RKO (cell line): ENCODE results near the gene KIRREL1.

Experiments used
- DNase-seq: peaks from one replicate; pipeline ENCODE4 v3.0.0-alpha.2; 2016; ENCODE audit warnings: low spot score

KIRREL1 gene

GRCh38 chr1:158007667-158008386, 14.4 kb downstream of the KIRREL1 start:
- DNase-seq = no peak

- no peak for DNase-seq
These were observed 15.2 kb downstream of the KIRREL1 start for GRCh38 chr1:158008630-158009029.

GRCh38 chr1:158011714-158012113, 18.3 kb downstream of the KIRREL1 start:
- no peak for DNase-seq

GRCh38 chr1:158013840-158014730, 20.6 kb downstream of the KIRREL1 start:
- DNase-seq = no peak

- DNase-seq = no peak
These were observed 21.4 kb downstream of the KIRREL1 start for GRCh38 chr1:158014731-158015320.

GRCh38 chr1:158016651-158017335, 23.3 kb downstream of the KIRREL1 start:
- no peak for DNase-seq

- no peak for DNase-seq
These were observed 24.6 kb downstream of the KIRREL1 start for GRCh38 chr1:158017800-158018595.

- DNase-seq = peak; percentile 90
These were observed 25.9 kb downstream of the KIRREL1 start for GRCh38 chr1:158019171-158019868.

DNA sequence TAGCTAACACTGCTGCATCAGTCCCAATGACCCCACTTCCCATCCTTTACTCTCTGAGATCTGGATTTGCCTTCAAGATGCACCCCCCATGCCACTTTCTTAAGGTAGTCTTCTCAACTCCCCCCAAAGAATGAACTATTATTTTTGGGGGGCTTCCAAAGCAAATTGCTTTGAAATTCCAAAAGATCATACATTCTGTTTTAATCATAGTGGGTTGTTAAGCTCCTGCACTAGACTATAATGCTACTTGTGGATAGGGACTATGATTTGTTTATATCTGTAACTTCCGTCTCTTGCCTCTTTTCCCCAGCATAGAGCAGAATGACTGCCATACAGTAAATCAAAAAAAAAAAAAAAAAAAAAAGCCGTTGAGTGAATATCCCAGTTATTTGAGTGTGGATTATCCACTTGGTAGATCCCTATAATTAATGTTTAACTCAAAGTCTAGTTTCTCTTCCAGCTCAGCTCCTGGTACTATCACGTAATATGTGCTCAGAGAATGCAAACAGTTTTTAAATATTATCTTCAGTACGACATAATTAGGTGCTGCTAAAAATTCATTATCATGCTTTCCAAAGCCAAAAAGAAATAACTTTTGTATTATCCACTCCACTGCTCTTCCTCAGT, 26.9 kb downstream of the KIRREL1 start:
- no peak for DNase-seq

- DNase-seq = no peak
These were observed 27.6 kb downstream of the KIRREL1 start for GRCh38 chr1:158020886-158021620.

- DNase-seq = no peak
These were observed 28.3 kb downstream of the KIRREL1 start for GRCh38 chr1:158021721-158022120.

- no peak for DNase-seq
These were observed 29.3 kb downstream of the KIRREL1 start for GRCh38 chr1:158022554-158023312.

GRCh38 chr1:158024737-158025136, 31.3 kb downstream of the KIRREL1 start:
- no peak for DNase-seq

- no peak for DNase-seq
These were observed 32.3 kb downstream of the KIRREL1 start for GRCh38 chr1:158025576-158026230.

GRCh38 chr1:158026651-158027050, 33.2 kb downstream of the KIRREL1 start:
- DNase-seq = no peak

- no peak for DNase-seq
These were observed 34.1 kb downstream of the KIRREL1 start for GRCh38 chr1:158027508-158027907.

GRCh38 chr1:158028969-158029368, 35.5 kb downstream of the KIRREL1 start:
- DNase-seq = no peak

- no peak for DNase-seq
These were observed 41.6 kb downstream of the KIRREL1 start for GRCh38 chr1:158035014-158035413.
